Stimulated activated CD4-positive, alpha-beta T cell treated with anti-CD3 and anti-CD28 coated beads, Interleukin-1b, Interleukin-23, amount 100 ng/mL, for 48 hours (primary cell): ENCODE data around the gene A2M.
"Not testable (repeated sequence)": the region's sequence is repeated elsewhere in the genome, so short reads cannot be mapped to it uniquely, and the experiment has no call there.

ENCODE experiments used
- DNase-seq: peaks from one replicate; pipeline ENCODE4 v3.0.0-alpha.2; 2020

Gene A2M

DNA sequence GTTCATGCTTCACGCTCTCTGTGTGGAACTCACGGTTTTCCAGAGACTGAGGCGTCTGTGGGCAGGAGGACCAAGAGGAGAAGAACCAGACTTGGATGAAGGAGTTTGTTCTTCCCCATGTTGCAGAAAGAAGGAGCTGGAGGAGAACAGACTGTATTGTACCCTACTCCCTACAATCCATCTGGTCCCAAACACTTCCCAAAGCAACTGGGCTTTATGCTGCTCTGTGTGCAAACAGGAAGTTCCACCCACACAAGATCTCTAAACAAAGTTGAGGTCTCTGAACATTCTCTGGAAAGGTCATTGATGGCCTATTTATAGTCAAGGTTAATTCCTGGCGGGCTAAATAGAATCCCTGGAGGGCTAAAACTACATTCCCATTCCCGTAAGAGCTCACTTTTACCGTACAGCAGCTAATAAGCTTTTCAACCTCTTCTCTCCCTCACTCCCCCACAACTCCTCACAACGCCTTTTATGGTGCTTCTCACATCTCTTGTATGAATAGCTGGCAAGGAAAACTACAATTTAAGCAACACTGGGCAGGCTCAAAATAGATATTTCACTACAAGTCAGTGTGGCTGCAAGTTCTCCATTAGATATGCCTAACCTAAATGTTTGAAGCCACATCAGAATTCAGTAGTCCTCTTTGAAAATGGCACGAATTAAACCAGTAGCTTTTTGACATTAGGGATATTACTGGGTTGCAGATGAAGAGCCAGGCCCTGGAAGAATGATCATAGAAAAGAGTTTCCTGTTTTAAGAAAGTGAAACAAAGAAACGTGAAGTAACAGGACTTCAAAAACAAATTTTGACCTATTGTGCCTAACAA, at the start of gene A2M:
Gene A2M (minus strand): TSS at position 189 of the 829 bp plus-strand sequence. CDS start 70 bp downstream, at position 119.
- no peak for DNase-seq

DNA sequence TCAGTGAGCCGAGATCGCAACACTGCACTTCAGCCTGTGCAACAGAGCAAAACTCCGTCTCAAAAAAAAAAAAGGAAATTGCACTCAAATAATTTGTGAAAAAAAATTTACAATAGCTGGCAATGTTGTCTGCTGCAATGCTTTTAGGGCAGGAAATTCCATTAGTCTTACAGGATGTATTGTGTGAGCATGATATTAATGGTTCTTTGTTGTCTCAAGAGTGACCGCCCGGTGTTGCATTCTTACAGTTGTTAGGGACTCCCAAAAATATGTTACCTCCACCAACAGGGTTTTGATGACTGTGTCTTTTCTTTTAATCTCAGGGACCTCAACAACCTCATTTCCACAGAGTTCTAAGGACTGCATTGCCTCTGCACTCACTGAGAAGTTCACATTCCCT, 47.7 kb upstream of the A2M start:
- DNase-seq: no peak

DNA sequence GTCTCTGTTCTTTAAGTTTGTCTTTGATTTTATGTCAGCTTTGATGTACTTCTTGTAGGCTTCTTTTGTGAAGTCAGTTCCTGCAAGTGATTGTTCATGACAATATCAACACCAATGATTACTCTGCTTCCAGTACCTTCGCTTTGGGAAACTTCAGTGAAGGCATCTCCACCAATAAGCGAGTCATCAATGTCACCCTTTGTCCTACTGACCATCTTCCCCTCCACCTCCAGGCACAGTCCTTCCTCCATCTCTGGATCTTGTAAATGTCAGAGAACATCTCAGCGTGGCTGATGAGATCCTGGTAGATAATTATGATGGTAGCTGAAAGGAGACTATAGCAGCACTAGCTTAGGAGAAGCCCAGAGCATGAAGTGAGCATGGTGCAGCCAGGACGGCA, 40.4 kb upstream of the A2M start:
- DNase-seq: no peak

DNA sequence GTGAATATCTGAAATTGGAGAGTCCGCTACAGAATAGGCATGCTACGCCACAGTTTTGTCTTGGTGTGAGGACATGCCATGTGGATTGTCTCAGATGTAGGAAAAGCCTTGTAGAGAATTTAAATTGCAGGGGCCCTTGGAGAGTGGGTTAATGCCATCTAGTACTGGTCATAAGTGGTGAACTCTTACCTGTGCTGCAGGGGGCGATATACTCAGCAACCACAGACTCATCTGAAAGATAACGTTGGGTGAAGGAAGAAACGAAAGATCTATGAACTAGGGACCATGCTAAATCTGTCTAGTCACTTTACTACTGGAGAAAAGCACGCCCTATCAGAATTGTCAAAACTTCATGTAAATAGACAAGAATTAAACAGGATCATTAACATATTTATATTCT, 33.7 kb upstream of the A2M start:
- DNase-seq: no peak

DNA sequence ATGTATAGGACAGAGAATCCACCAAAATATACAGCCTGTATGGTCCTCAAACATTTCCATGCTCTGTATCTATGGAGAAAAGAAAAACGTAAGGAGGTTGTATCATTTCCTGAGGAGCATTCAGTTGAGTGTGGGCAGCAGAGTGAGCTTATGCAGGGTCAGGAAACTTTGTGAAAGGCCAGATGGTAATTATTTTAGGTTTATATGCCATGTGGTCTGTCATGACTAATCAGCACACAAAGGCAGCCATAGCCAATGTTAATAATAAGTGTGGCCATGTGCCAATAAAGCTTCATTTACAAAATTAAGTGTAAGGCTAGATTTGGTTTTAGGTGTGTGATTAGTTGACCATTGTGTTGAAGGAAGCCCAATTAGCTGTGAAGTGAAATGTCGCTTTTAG, 33.2 kb upstream of the A2M start:
- no peak for DNase-seq

DNA sequence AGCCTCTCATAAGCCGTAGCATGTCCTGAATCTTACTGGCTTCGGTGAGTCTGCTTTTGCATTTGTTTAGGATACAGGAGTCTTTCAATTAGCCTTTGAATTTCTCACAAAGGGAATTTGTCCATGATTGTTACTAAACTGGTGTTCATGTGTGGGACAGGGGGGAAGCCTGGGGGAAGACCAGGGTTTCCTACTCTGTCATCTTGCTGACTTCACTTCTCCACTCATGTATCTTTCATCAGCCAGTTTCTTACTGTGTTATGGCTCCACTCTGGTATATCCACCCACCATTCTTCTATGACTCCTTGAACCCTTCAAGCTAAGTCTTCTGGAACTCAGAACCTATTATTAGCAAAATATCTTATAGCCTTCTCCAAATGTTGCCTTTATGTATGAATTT, 31.7 kb upstream of the A2M start:
- no peak for DNase-seq

DNA sequence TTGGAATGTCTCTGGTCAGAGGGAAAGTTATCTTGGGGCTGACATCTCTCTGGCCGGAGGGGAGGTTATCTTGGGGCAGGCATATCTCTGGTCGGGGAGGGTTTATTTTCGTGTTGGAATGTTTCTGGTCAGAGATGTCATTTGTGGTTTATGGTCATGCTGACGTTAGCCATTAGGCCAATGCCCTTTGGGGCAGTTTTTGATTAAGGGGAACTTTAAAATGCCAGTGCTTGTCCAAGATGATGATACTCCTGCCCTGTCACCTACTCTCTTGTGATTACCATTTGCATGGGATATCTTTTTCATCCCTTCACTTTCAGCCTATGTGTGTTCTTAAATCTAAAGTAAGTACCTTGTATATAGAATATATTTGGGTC, 29.0 kb upstream of the A2M start:
- no peak for DNase-seq

DNA sequence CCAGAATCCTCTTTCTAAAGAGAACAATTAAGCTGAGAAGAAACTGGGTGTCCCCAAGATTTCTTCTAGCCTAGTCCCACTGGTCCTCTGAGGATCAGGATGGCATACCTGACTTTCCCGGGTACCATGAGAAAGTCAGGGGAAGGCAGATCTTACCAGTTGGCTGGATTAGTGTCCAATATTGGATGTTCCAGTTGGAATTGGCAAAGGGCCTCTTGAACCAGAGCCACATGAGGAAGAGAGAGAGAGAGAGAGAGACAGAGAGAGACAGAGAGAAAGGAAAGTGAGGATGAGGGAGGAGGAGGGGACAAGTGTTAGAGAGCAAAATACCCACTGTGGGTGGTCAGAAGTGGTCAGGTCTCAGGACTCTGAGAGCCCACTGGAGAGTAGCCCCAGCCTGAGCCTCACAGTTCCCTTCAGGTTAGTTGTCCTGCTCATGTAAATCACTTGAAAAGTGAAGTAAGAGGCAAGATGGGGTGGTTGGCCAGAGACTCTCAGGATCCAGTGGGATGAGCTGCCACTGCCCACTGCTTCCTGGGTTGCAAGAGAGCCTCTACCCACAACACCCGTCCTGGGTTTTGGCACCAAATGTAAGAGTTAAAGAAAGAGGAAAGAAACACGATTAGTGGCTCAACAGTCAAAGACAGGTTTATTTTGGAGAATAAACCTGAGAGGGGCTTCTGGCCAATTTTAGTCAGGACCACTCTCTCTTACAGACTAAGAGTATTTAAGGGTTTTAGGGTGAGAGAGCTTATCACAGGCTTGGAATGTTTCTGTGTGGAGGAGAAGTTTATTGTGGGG, 28.4 kb upstream of the A2M start:
- no peak for DNase-seq

DNA sequence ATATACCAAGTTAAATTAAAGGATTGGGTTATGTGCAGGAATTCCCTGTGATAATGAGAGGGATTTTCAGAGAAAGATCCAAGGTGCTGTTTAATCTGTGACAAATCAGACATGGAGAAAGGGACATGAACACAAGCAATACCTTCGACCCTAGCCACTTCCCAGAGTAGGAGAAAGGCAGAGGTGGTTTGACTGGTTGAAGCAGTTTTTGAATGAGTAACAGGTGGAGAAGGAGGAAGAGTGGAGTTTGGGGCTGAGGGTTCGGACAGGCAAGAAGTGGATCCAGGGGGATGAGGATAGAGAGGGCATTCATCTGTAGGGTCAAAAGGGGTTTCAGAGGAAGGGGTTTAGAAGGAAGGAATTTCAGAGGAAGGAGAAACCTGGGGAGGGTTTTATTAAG, 27.4 kb upstream of the A2M start:
- DNase-seq: no peak

DNA sequence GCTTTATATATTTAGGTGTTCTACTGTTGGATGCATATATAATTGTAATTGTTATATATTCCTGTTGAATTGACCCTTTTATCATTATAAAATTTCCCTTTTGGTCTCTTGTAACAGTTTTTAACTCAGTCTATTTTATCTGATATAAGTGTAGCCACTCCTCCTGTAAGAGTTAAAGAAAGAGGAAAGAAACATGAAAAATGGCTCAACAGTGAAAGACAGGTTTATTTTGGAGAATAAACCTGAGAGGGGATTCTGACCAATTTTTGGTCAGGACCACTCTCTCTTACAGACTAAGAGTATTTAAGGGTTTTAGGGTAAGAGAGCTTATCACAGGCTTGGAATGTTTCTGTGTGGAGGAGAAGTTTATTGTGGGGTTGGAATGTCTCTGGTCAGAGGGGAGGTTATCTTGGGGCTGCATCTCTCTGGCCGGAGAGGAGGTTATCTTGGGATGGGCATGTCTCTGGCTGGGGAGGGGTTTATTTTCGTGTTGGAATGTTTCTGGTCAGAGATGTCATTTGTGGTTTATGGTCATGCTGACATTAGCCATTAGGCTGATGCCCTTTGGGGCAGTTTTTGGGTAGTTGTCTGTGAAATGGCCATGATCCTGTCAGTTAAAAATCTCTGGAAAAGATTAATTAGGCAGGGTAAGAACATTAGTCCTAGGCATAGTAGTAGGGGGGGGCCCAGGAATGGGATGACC, 24.0 kb upstream of the A2M start:
- not testable (repeated sequence) for DNase-seq

DNA sequence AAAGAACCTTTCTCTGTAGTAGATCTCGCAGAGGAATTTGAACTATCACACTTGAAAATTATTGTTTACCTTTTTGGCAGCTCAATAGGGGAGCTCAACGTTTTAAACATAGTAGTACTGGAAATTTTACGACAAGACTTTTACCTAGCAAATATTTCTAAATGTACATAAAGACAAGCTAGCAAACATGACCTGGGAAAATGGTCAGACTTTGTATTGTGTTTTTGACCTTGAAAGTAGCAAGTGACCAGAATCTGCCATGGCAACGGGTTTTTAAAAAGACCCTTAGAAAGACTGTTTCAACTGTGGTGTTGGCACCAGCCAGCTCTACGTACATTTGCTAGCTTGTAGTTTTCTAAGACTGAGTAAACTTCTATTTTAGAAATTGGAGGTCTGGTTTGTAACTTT, 20.2 kb upstream of the A2M start:
- DNase-seq: no peak

DNA sequence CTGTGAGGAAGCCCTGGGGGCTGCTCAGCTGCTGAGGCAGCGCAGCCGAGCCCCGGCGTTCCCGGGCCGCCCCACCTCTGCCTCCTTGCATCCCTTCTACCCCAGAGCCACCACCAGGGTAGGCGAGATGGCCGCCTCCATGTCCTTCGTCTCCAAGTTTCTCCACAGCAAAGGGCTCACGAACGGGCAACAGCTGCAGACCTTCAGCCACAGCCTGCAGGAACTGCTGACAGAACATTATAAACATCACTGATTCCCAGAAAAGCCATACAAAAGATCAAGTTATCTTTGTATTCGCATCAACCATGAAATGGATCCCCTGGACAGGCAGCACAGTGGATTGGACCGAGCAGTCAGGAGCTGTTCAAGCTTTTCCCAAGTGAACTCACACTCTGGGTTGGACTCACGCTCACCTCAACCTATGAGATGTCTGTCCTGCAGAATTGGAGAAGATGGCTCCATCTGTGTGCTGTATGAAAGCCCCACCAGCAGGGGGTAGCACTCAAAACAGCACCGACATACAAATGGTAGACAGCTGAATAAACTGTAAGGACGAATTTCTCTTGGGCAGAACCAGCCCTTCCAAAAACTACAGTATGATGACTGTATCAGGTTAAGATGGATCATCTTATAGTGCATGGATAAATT, 19.4 kb upstream of the A2M start:
- no peak for DNase-seq

DNA sequence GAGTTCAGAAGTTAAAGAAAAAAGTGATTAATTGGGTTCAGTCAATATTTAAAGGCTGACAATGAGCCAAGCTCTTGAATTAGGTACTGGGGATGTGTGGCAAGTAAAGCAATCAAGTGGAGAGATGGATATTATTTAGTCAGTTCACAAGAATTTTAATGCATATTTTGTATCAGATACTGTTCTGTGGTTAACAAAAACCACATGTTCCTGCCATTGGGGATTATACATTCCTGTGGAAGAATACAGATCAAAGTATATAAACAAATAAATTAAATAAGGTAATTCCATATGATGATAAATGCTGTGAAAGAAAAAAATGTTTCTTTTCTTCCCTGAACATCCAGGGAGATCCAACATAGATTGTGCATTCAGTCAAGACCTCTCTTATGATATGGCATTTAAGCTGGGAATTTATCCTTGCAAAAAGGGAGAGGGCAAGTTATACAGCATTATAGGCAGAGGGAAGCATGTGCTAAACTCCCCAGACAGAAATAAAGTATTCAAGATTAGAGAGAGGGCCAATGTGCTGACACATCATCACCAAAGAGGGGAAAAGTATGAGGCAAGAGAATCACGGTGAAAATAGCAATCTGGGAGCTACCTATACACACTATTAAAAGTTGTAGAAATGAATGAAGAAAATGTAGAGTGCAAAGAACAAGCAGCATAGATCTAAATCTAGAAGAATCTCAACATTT, 17.6 kb upstream of the A2M start:
- no peak for DNase-seq

DNA sequence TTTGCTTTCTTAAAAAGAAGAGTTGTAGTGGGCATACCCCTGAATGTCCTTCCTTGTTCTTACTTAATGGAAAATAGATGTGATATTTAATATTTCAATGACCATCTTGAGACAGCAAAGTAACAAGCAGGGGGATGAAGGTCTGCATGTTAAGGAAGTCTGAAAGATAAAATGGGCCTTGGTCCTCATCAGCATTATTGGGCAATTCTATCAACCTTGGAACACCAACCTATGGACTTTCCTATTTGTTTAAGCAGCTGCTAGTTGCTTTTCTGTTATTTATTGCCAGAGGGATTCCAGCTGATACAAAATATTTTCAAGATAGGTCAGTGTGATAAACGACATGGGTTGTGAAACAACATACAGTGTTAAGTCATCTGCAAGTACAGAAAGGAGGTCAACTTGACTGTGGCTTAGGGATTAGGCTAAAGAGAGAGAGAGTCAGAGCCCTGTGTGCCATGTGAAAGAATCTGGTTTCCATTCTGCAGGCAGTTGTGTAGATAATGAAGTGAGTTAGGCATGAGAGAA, 16.4 kb upstream of the A2M start:
- DNase-seq: no peak

DNA sequence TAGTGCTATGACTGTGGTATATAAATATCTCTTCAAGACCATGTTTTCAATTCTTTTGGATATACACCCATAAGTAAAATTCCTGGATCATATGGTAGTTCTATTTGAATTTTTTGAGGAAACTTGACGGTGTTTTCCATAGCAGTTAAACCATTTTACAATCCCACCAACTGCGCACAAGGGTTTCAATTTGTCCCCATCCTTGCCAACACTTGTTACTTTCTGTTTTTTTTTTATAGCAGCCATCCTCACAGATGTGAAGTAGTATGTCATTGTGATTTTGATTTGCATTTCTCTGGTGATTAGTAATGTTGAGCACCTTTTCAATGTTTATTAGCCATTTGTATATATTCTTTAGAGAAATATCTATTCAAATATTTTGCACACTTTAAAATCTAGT, 14.5 kb upstream of the A2M start:
- no peak for DNase-seq

DNA sequence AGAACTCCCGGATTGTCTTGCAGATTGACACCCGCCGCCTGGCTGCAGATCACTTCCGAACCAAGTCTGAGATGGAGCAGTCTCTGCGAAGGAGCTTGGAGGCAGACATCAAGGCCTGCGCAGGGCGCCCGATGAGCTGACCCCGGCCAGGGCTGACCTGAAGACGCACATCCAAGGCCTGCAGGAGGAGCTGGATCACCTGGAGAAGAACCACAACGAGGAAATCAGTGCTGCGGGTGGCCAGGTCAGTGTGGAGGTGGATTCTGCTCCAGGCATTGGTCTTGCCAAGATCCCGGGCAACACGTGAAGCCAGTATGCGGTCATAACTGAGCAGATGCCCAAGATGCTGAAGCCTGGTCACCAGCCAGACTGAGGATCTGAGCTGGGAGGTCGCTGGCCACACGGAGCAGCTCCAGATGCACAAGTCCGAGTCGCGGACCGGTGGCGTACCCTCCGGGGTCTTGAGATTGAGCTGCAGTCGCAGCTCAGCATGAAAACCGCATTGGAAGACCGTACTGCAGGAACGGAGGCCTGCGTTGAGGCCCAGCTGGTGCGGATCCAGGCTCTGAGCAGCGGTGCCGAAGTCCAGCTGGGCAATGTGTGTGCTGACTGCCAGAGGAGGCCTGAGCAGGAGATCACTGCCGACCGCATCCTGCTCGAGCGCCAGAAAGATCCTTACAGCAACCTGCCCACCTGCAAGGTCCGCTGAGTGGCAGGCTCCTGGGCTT, 12.4 kb upstream of the A2M start:
- no peak for DNase-seq

DNA sequence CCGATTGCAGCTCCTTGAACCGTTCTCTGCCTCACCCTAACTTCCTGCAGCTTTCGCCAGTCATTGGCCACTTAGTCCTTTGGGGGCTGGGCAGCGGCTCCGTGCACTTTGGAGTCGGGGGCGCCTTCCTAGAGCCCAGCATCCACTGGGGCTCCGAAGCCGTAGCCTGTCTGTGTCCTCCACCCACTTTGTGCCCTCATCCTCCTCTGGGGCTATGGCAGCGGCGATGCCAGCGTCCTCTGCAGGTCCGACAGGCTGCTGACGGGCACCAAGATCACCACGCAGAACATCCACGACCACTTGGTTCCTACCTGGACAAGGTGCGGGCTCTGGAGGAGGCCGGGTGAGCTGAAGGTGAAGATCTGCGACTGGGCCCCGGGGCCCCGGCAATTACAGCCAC, 11.8 kb upstream of the A2M start:
- DNase-seq: no peak

DNA sequence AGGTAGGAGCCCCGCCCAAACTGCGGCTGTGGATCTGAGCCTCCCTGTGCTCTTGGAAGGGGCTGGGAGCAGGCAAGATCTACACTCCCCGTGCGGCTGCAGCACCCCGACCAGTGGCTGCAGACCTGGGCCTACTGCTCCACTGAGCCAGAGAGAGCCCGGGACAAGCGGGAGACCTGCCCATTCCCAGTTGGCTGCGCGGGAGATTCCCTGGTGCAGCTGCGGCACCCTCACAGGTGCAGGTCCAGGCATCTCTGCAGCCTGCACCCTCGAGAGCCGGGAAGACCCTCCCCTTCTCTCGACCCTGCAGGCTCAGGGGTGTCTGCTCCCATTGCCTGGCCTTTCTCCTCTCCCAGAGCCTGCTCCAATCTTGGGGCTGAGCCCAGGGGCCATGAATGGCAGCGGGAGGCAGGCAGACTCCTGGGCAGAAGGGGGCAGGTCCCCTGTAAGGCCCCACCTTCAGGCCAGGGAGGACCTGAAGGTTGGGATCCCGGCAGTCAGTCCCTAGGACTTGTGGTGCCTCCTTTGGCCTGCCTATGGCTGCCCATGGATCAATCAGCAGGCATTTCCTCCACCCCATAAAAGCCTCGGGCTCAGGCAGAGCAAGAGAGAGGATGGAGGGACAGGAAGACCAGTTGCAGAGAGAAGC, 8.8 kb upstream of the A2M start:
- no peak for DNase-seq

DNA sequence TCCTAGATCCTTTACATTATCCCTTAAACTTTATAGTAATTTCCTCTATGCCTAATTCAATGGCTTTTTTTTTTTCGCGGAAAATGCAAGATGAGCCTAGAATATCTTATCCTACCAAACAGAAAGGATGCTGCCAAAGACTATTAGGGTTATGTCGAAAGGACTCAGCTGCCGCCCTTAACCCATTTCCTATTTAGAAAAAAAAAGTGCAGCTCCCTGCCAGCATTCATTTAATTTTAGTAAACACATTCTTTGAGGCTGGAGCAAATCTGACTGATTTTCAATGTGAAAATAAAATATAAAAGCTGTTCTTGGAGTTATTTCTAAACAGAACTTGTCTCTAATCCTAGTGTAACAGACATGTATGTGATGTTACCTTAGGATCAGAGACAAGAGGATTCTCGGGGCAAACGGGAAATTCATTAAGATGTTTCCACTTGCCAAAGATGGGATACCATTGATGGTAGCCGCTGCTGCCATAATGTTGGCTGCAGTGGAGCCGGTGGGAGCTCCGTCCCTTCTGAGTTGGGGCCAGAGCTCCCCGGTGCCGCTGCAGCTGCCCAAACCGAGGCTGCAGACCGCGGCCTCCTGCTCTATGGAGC, 8.2 kb upstream of the A2M start:
- no peak for DNase-seq

DNA sequence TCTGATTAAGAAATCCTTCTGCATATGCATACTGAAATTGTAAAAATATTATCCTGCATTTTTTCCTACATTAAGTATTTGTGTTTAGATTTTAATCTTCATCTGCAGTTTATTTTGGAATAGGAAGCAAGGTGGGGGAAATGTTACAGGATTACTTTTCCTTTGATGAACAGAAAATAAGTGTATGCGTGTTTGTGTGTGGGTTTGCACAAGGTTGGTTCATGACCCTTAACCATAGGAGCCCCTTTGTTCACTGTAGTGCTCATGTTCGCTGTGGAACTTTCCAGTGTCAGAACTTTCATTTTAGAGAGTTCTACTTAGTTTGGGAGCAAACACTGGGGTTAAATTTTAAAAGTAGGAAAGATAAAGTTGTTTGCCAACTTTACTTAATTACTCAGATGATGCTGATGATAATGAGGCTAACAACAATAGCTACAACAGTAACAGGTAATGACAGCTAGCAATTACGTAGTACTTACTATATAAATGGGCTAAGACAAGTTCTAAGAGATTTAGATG, 6.4 kb upstream of the A2M start:
- DNase-seq: no peak
